Common myeloid progenitor, CD34-positive (primary cell): Measurements from ENCODE around the gene THRB.
A peak's percentile ranks its signal among the peaks of the same experiment; 100 is the strongest.

Experiments
- CTCF ChIA-PET: fragments of 350-600 bp; sonication (Branson Sonifier 250); formaldehyde crosslinking; loops from one replicate; lab custom pipeline; 2021; ENCODE audit warnings: antibody characterized with exemption; lab: Charles Lee
- POLR2A ChIA-PET: fragments of 350-600 bp; sonication (Branson Sonifier 250); formaldehyde crosslinking; loops from one replicate; lab custom pipeline; 2021; ENCODE audit warnings: antibody characterized with exemption; lab: Charles Lee
- DNase-seq, 3 donors: peaks; one replicate each; pipeline versions ENCODE4 v3.0.0 to v3.0.0-alpha.2; 2013
- H3K27ac ChIP-seq, 2 experiments: 1 replicate in 1 of 2; 2 replicates in 1 of 2; pipeline ENCODE4 v1.7.0; 2013; ENCODE audit warnings: inconsistent platforms in 2 of 2, low read length in 2 of 2, mild to moderate bottlenecking in 2 of 2, low read depth in 1 of 2, moderate library complexity in 1 of 2; ENCODE audit not compliant: severe bottlenecking in 2 of 2, insufficient read depth in 1 of 2, poor library complexity in 1 of 2
- H3K27me3 ChIP-seq, 5 experiments: replicated peaks in 2 of 5; 1 replicate in 3 of 5; 2 replicates in 2 of 5; pipeline versions ENCODE4 v1.6.1 to v1.7.0; 2013; ENCODE audit warnings: low read length in 4 of 5, mild to moderate bottlenecking in 2 of 5, moderate library complexity in 2 of 5, inconsistent platforms in 1 of 5; ENCODE audit not compliant: insufficient read depth in 5 of 5, control insufficient read depth in 4 of 5
- H3K36me3 ChIP-seq, 4 experiments: 1 replicate in 2 of 4; 2 replicates in 2 of 4; pipeline versions ENCODE4 v1.6.1 to v1.7.0; 2013; ENCODE audit warnings: low read length in 3 of 4, control low read depth in 1 of 4, mild to moderate bottlenecking in 1 of 4; ENCODE audit not compliant: control insufficient read depth in 4 of 4, insufficient read depth in 4 of 4
- H3K4me1 ChIP-seq, 4 experiments: 1 replicate in 3 of 4; 2 replicates in 1 of 4; pipeline versions ENCODE4 v1.6.1 to v1.7.1; 2013; ENCODE audit warnings: low read length in 3 of 4, mild to moderate bottlenecking in 3 of 4, control low read depth in 1 of 4, inconsistent platforms in 1 of 4, moderate library complexity in 1 of 4; ENCODE audit not compliant: control insufficient read depth in 4 of 4, insufficient read depth in 4 of 4; ENCODE audit errors: control extremely low read depth in 1 of 4
- H3K4me3 ChIP-seq, 7 experiments: 1 replicate in 4 of 7; 2 replicates in 3 of 7; pipeline versions ENCODE4 v1.5.1 to v1.7.0; 2013; ENCODE audit warnings: mild to moderate bottlenecking in 7 of 7, low read length in 6 of 7, moderate library complexity in 6 of 7, inconsistent platforms in 2 of 7, low read depth in 2 of 7, control low read depth in 1 of 7; ENCODE audit not compliant: insufficient read depth in 4 of 7, control insufficient read depth in 1 of 7; ENCODE audit errors: extremely low read depth in 1 of 7
- H3K9me3 ChIP-seq, 5 experiments: 1 replicate in 4 of 5; 2 replicates in 1 of 5; pipeline versions ENCODE4 v1.6.1 to v1.7.1; 2013; ENCODE audit warnings: low read length in 4 of 5, mild to moderate bottlenecking in 2 of 5, inconsistent platforms in 1 of 5, low read depth in 1 of 5, moderate library complexity in 1 of 5; ENCODE audit not compliant: control insufficient read depth in 4 of 5, insufficient read depth in 2 of 5; ENCODE audit errors: control extremely low read depth in 1 of 5
- WGBS: methylation state at CpG from one replicate; pipeline ENCODE4 v1.1.5; 2013; ENCODE audit not compliant: insufficient coverage; 5-methylcytosine and 5-hydroxymethylcytosine counted together

THRB gene

GRCh38 chr3:24493746-24494617, 668 bp downstream of the THRB start:
- ChIA-PET POLR2A (interaction anchor here (0.8 kb wide), 1 partner anchor 130 kb away, joined by 3 read pairs; no protein-coding TSS in a partner anchor), CTCF (interaction anchor here (0.8 to 1.0 kb wide), 2 partner anchors 9 to 149 kb away, joined by 3 to 4 read pairs; no protein-coding TSS in a partner anchor)
- Histone ChIP-seq H3K27ac (peak overlapping the region in 1 of 2 experiments; percentile 78), H3K36me3 (no peaks in the 10 kb centered on the region), H3K4me3 (peak overlapping the region; percentile 66 to 95 (median 87)), H3K27me3 (peaks cover 0 to 5% (median 0%) of the 10 kb centered on the region in 5 experiments), H3K4me1 (peaks cover 4 to 31% (median 18%) of the 10 kb centered on the region in 4 experiments), H3K9me3 (no peaks in the 10 kb centered on the region)
- DNase-seq: peak; percentile 59 to 87 (median 79)
- 0% methylated on average over 19 of the region's 50 CpGs for WGBS

GRCh38 chr3:24492971-24493551, 1.6 kb downstream of the THRB start:
- Histone ChIP-seq H3K36me3 (no peaks in the 10 kb centered on the region), H3K27ac (peak overlapping the region in 1 of 2 experiments; percentile 78), H3K27me3 (peaks cover 0 to 5% (median 0%) of the 10 kb centered on the region in 5 experiments), H3K4me3 (peak overlapping the region in 3 of 7 experiments; percentile 87 to 94 (median 92)), H3K9me3 (no peaks in the 10 kb centered on the region), H3K4me1 (peaks cover 4 to 28% (median 18%) of the 10 kb centered on the region in 4 experiments)
- no peak for DNase-seq
- CTCF ChIA-PET: no interaction called here
- WGBS: 100% methylated on average over 2 of the region's 4 CpGs
- POLR2A ChIA-PET: no interaction called here

GRCh38 chr3:24490151-24490550, 4.5 kb downstream of the THRB start:
- Histone ChIP-seq H3K27ac (no peak overlapping the region), H3K36me3 (no peaks in the 10 kb centered on the region), H3K4me3 (no peak overlapping the region), H3K27me3 (peaks cover 0 to 3% (median 0%) of the 10 kb centered on the region in 5 experiments), H3K4me1 (peaks cover 4 to 16% (median 10%) of the 10 kb centered on the region in 4 experiments), H3K9me3 (no peaks in the 10 kb centered on the region)
- no peak for DNase-seq
- POLR2A ChIA-PET: no interaction called here
- CTCF ChIA-PET: interaction anchor here (0.7 to 1.7 kb wide), 6 partner anchors 12 to 226 kb away, joined by 3 to 4 read pairs (median 3); no protein-coding TSS in a partner anchor
- WGBS: 89% methylated on average over 1 of the region's 2 CpGs

GRCh38 chr3:24487325-24488262, 7.1 kb downstream of the THRB start:
- POLR2A ChIA-PET: no interaction called here
- no peak for DNase-seq

GRCh38 chr3:24485511-24485910, 9.1 kb downstream of the THRB start:
- Histone ChIP-seq H3K27me3 (no peaks in the 10 kb centered on the region), H3K27ac (no peak overlapping the region), H3K36me3 (no peaks in the 10 kb centered on the region), H3K4me3 (no peak overlapping the region), H3K4me1 (peaks cover 0 to 10% (median 4%) of the 10 kb centered on the region in 4 experiments), H3K9me3 (no peaks in the 10 kb centered on the region)
- ChIA-PET CTCF (interaction anchor here (1.1 to 1.4 kb wide), 5 partner anchors 9 to 190 kb away, joined by 3 to 5 read pairs (median 4); no protein-coding TSS in a partner anchor), POLR2A (no interaction called here)
- no CpG with 5 or more reads among the region's 1 CpG for WGBS
- peak in 2 of 3 donors; percentile 47 to 56 for DNase-seq

More at GRCh38 chr3:24487325-24488262, 7.1 kb downstream of the THRB start:
- H3K27me3 ChIP-seq: peaks cover 0 to 2% (median 0%) of the 10 kb centered on the region in 5 experiments
- no peak overlapping the region for H3K4me3 ChIP-seq
- CTCF ChIA-PET: no interaction called here
- no peaks in the 10 kb centered on the region for H3K9me3 ChIP-seq
- no peaks in the 10 kb centered on the region for H3K36me3 ChIP-seq
- H3K27ac ChIP-seq: no peak overlapping the region
- peaks cover 0 to 7% (median 3%) of the 10 kb centered on the region in 4 experiments for H3K4me1 ChIP-seq

- Histone ChIP-seq H3K36me3 (no peaks in the 10 kb centered on the region), H3K27ac (no peak overlapping the region), H3K9me3 (no peaks in the 10 kb centered on the region), H3K4me1 (peaks cover 0 to 12% (median 5%) of the 10 kb centered on the region in 4 experiments), H3K27me3 (no peaks in the 10 kb centered on the region), H3K4me3 (no peak overlapping the region)
- ChIA-PET CTCF (interaction anchor here (1.1 kb wide), 1 partner anchor 25 kb away, joined by 5 read pairs; no protein-coding TSS in a partner anchor), POLR2A (no interaction called here)
- WGBS: no CpG with 5 or more reads among the region's 3 CpGs
- peak; percentile 55 to 86 (median 80) for DNase-seq
These were observed 10.8 kb downstream of the THRB start for GRCh38 chr3:24483873-24484272.
